Stimulated activated CD8-positive, alpha-beta memory T cell treated with anti-CD3 and anti-CD28 coated beads, Interleukin-7, amount 100 ng/mL, for 1 hour (primary cell): ENCODE results near the gene CCNI.
"Not testable (repeated sequence)": the region's sequence is repeated elsewhere in the genome, so short reads cannot be mapped to it uniquely, and the experiment has no call there.

Source experiments
- DNase-seq, 2 donors: peaks; one replicate each; pipeline ENCODE4 v3.0.0-alpha.2; 2020; ENCODE audit warnings: low read depth in 2 of 2

Gene CCNI

GRCh38 chr4:77082886-77083608 lies 7.3 kb upstream of the CCNI start:
- DNase-seq, result no peak

GRCh38 chr4:77080806-77081205 lies 5.0 kb upstream of the CCNI start:
- DNase-seq, result not testable (repeated sequence)

GRCh38 chr4:77079281-77079680 lies 3.5 kb upstream of the CCNI start:
- DNase-seq, result no peak

GRCh38 chr4:77078401-77078800 lies 2.6 kb upstream of the CCNI start:
- no peak for DNase-seq

GRCh38 chr4:77076889-77077635 lies 1.3 kb upstream of the CCNI start:
- DNase-seq, result no peak

- DNase-seq, result peak; percentile 48 to 53
Measured at GRCh38 chr4:77074981-77075855, 571 bp downstream of the CCNI start.

GRCh38 chr4:77074381-77074831 lies 1.4 kb downstream of the CCNI start:
- no peak for DNase-seq

- no peak for DNase-seq
Measured at GRCh38 chr4:77073981-77074380, 1.8 kb downstream of the CCNI start.

- no peak for DNase-seq
Measured at GRCh38 chr4:77073106-77073809, 2.5 kb downstream of the CCNI start.

- DNase-seq, result no peak
Measured at GRCh38 chr4:77072195-77072753, 3.5 kb downstream of the CCNI start.

GRCh38 chr4:77069514-77069913 lies 6.3 kb downstream of the CCNI start:
- not testable (repeated sequence) for DNase-seq

- DNase-seq, result no peak
Measured at GRCh38 chr4:77065382-77065781, 10.4 kb downstream of the CCNI start.

GRCh38 chr4:77062856-77063255 lies 12.9 kb downstream of the CCNI start:
- DNase-seq, result no peak

GRCh38 chr4:77052352-77052751 lies 23.4 kb downstream of the CCNI start:
- DNase-seq, result peak in 1 of 2 donors; percentile 48

- DNase-seq, result no peak
Measured at GRCh38 chr4:77050962-77051361, 24.8 kb downstream of the CCNI start.

- no peak for DNase-seq
Measured at GRCh38 chr4:77047037-77047436, 28.8 kb downstream of the CCNI start.

- no peak for DNase-seq
Measured at GRCh38 chr4:77045490-77045889, 30.3 kb downstream of the CCNI start.

- no peak for DNase-seq
Measured at GRCh38 chr4:77044461-77045150, 31.2 kb downstream of the CCNI start.

GRCh38 chr4:77043507-77044136 lies 32.2 kb downstream of the CCNI start:
- DNase-seq, result no peak
